OCI-LY1 (cell line): ENCODE data around the gene OMD.

Experiments
- CTCF ChIP-seq: fragments of 200-600 bp; sonication (generic), shearing (Covaris generic); IDR thresholded peaks from 2 replicates; pipeline ENCODE4 v1.5.1; 2017; ENCODE audit warnings: mild to moderate bottlenecking, antibody characterized with exemption, low read length, moderate library complexity, mixed read lengths
- EZH2 ChIP-seq: fragments of 200-600 bp; sonication (generic), shearing (Covaris generic); IDR thresholded peaks from 2 replicates; pipeline ENCODE4 v1.8.0; 2017; ENCODE audit warnings: borderline replicate concordance, mixed run types, mild to moderate bottlenecking, antibody characterized with exemption, low read length, moderate library complexity, mixed read lengths

DNA sequence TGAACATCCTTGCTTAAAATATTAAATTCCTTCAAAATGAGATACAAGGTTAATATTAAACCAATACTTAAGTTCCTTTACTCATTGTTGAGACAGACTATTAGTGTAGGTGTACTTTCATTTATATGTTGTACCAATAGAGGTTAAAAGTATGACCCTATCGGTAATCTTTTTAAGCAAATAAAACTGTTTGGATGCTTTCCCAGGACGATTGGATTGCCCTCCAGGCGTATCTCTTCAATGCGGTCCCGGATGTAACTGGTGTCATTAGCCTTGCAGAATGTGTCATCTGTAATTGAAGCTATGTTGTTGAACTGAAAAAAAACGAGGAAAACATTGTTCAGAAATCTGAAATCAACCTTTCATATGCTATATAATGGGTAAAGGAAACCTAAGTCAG is 38.8 kb downstream of the OMD start:
- TF ChIP-seq CTCF (no peak), EZH2 (no peak)
